ENCODE data around the gene BBX.

BBX gene

GRCh38 chr3:107522510-107523288 is at the start of gene BBX:
TSS of gene BBX (plus strand) at chr3:107522962. CDS start at chr3:107710461, 187,499 bp downstream.
- DNase-seq, result peak; percentile 87

GRCh38 chr3:107476462-107476861 is 46.3 kb upstream of the BBX start:
- no peak for DNase-seq

- no peak for DNase-seq
Observed at GRCh38 chr3:107487490-107487889, 35.3 kb upstream of the BBX start.

DNA sequence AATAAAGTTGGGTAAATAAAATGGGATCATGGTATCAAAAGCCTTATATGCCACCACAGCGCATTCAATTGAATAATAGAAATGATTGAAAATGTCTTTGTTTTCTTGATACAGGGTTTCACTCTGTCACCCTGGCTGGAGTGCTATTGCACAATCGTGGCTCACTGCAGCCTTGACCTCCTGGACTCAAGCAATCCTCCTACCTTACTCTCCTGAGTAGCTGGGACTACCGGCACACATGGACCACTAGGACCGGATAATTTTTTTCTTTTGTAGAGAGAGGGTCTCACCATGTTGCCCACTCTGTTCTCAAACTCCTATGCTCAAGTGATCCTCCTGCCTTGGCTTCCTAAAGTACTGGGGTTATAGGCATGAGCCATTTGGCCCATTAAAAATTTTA is 33.8 kb upstream of the BBX start:
- no peak for DNase-seq

- DNase-seq, result no peak
Observed at GRCh38 chr3:107493134-107493533, 29.6 kb upstream of the BBX start.

DNA sequence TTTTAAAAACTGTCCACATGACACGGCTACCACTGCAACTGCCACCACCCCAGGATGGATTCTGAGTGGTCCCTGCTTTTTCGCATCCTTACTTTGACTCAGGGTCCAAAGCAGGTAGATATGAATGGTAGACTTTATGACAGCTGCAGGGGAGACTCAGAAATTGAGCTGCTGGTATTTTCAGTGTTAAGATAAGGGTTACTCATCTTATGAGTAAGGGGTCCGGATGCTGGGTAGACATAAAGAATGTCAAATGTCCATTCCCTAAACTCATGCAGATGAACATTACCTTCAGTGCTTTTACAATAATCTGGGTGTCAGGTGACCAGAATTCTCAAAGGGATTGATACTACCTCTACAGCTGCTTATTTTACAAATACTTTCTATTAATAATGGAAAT is 25.9 kb upstream of the BBX start:
- DNase-seq, result no peak

DNA sequence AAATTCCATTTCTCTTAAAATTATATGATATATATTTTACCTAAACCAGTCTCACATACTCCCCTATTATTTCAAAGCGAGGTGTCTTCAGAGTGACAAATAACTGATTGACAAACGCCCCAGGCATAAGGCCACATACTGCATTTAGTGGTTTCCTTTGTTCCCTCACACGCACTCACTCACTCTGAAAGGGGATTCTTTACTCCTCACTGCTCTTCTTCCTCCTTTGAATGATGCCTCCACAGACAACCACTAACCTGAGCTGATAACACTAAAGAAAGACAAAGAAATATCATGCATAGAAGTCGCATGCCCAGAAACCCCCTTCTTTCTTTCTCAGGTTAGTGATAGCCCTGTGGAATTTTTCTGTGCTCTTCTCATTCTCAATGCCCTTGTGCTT is 24.1 kb upstream of the BBX start:
- no peak for DNase-seq

DNA sequence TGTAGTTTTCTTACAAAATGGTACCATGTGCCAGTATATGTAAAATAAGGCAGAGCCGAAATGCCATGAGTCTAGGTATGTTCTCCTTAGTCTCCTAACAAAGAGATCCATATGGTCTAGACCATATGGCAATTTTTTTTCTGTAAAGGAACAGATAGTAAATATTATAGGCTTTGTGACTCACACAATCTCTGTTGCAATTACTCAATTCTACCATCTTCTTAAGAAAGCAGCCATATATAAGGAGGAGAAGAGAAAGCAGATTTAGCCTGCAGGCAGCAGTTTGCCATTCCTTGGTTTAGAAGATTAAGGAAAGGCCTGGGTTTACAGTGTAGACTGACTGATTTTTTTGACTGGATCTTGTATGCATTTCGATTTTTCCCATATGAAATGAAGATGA is 16.3 kb upstream of the BBX start:
- DNase-seq, result no peak

DNA sequence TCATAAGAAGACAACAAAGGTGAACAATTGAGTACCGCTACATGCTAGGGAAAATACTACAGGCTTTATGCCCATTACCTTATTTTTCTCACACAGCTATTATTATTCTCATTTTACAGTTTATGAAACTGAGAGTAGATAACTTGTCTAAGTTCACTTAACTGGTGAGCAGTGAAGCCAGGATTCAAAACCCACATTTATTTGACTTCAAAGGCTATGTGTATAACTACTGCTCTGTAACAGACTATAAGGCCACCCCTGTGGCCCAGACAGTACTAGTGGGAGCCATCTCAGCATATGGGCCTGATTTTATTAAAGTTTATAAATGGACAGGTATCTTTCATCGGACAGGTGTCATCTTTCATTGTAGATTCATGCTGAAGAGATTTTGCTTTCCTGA is 14.4 kb upstream of the BBX start:
- no peak for DNase-seq

- DNase-seq, result no peak
Observed at GRCh38 chr3:107512108-107512507, 10.7 kb upstream of the BBX start.

DNA sequence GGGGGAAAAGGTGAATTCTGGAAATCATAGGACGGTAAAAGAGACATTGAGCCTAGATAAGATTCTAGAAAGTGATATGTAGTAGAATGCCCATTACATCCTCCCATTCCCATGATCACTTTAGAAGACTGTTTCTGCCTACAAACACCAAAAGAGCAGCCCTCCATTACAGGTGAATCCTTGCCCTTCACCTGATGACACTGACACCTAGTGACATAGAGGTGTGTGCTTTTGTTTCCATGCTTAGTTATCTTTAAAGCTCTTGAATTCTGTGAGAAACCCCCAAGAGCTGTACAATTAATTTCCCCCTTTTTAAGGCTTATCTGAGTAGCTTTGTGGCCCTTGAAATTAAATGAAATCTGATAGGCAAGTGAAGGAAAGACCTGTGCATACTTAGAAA is 8.3 kb upstream of the BBX start:
- DNase-seq, result no peak

- DNase-seq, result no peak
Observed at GRCh38 chr3:107516475-107516874, 6.3 kb upstream of the BBX start.

DNA sequence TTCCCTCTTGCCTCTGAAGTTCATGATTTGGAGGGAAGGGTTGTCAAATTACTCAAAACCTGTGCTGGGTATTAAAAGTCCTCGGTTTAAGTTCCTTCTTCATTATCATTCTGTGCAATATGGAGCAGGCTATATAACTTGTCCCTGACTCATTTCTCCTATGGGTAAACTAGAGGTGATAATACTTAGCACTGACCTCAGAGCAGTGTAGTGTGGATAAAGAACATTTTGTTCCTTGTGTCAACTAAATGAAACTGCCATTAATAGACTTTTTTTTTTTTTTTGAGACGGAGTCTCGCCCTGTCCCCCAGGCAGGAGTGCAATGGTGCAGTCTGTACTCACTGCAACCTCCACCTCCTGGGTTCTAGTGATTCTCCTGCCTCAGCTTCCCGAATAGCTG is 2.2 kb upstream of the BBX start:
- DNase-seq, result no peak

DNA sequence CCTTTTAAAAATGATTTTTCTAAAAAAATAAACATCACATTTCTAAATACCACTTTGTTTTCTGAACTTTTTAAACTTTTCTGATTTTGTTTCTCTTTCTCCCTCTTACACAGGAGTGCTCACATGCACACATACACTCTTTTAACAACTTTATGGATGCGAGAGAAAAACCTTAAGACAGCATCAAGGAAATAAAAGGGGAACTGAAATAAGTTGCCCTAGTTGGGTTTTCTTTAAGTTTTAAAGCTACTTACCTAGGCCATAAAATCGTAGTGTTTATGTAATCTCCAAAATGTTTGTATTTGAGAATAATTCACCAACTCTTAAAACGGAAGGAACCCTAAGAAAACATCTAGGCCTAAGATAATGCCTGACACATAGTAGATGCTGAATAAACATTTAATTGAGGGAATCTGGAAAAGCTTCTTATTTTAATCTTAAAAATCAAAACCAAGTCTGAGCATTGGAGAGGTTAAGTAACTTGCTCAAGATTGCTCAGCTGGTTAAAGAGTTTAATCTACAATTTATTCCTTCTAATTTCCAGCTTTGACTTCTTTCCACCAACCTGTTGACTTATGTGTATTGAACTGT is 1.2 kb upstream of the BBX start:
- DNase-seq, result no peak

DNA sequence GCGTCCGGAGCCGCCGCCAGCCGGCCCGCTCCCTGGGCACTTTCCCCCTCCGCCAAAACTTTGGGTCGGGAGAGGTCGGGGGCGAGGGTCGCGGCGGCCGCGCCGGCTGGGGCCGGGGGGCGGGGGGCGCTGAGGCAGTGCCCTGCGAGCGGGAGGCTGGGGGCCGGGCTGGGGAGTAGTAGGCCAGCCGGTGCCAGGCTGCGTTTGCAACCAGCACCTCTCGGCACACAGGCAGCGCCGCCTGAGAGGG is 452 bp downstream of the BBX start:
- no peak for DNase-seq

GRCh38 chr3:107523539-107524325 is 970 bp downstream of the BBX start:
- peak; percentile 42 for DNase-seq

- DNase-seq, result no peak
Observed at GRCh38 chr3:107524326-107524840, 1.6 kb downstream of the BBX start.

DNA sequence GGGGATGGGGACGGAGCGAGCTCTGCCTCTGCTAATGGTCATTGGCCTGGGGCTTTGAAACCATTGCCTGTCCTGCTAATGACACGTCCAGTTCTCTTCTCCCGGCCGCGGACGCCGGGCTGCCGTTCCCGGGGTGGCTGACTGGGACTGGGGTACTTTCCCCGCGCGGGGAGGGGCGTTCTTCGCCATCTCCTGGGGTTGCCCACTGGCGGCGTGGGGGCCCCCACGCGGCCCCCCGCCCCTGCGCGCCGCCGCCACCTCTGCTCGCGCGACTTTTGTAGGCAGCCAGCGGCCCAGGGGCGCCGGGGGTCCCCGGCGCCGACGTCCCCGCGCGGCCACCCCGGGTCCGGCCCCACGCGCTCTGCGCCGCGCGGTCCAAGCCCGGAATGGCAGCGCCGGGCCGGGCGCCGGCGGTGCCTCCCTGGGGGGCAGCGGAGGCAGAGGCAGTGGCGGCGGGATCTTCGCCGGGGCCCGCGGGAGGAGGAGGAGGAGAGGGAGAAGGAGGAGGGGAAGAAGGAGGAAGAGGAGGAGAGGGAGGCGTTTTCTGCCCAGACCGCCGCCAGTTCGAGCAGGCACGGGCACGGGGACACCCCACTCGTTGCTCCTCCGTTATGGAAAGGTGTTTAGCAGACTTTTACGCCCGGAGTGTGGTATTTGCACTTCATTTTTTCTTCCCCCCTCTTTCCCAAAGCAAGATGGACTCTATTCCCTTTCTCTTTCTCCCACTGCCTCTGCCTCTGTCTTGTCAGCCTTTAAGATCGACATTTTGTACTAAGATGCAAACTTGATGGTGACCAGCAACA is 2.3 kb downstream of the BBX start:
- peak; percentile 42 for DNase-seq

DNA sequence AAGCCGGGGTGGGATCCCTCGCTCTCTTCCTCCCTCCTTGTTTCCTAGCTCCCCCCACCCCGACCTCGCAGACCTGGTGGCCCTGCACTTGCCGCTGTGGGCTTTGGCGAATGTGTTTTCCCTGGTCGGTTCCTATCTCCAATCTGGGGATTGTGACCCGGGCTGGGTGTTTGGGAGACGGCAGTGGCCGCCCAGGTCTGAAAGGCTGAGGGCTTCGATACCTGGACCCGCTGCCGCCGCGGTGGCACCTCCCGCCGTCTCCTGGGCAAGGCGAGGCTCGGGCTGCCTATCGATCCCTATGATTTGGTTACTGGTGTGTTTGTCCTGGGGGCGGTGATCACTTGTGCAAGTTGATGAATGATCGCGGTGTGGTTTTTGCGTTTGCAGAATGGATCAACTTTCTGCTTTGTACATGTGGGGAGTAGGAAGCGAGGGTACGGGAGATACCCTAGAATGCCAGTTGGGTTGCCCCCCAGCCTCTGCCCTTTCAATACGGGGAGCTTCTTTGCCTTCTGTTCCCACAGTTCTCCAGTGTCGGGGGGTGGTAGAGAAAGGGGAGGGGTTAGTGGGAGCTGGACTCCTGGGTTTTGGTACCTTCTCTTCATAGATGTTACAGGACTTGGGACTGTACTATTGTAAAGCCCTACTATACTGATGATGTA is 3.0 kb downstream of the BBX start:
- peak; percentile 17 for DNase-seq

GRCh38 chr3:107531917-107532469 is 9.2 kb downstream of the BBX start:
- DNase-seq, result no peak

DNA sequence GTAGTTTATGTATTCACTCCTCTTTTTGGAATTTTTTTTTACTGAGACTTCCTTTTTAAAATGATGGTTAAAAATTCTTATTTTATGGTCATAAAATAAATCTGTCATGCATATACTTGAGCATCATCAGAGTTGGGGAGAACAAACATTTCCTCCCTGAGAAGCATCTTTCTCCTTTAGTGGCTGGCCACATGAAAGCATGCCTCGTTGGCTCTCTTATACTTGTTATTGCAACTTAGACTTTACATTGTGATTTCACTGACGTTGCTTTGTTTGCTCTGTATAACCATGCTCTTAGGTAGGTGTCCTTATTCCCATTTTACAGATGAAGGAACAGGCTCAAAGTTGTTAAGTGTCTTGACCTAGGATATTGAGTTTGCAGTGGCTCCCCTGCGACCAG is 18.1 kb downstream of the BBX start:
- no peak for DNase-seq

- DNase-seq, result no peak
Observed at GRCh38 chr3:107542665-107543064, 19.9 kb downstream of the BBX start.

Measured in stimulated activated CD4-positive, alpha-beta T cell treated with anti-CD3 and anti-CD28 coated beads, Interleukin-12 subunit alpha, Interleukin-12 subunit beta, amount 100 ng/mL, for 4 hours (primary cell).